Central memory CD8-positive, alpha-beta T cell (primary cell): Measurements from ENCODE around the gene ZNF664.
A peak's percentile ranks its signal among the peaks of the same experiment; 100 is the strongest.

Experiments used
- ATAC-seq: fragments of 150-1000 bp; cut with Tn5 transposase; replicated peaks from 2 replicates; pipeline ENCODE4 v1.10.0; 2022; ENCODE audit warnings: mild to moderate bottlenecking, moderate FRiP score, moderate number of reproducible peaks; ENCODE audit not compliant: poor library complexity, severe bottlenecking; ENCODE audit errors: extremely low read depth
- DNase-seq, 2 donors: peaks; one replicate each; pipeline ENCODE4 v3.0.0; 2021; ENCODE audit warnings: low spot score in 2 of 2
- H3K27ac Mint-ChIP-seq: one replicate; pipeline ENCODE4 v1.8.0; 2022; ENCODE audit warnings: low read depth, mild to moderate bottlenecking, moderate library complexity, mixed read lengths
- H3K27me3 Mint-ChIP-seq: one replicate; pipeline ENCODE4 v1.8.0; 2022; ENCODE audit warnings: mixed read lengths
- H3K36me3 Mint-ChIP-seq: one replicate; pipeline ENCODE4 v1.8.0; 2022; ENCODE audit warnings: mild to moderate bottlenecking, moderate library complexity, mixed read lengths; ENCODE audit not compliant: insufficient read depth
- H3K4me1 Mint-ChIP-seq: one replicate; pipeline ENCODE4 v1.8.0; 2022; ENCODE audit warnings: mixed read lengths
- H3K4me3 Mint-ChIP-seq: one replicate; pipeline ENCODE4 v1.8.0; 2022; ENCODE audit warnings: mild to moderate bottlenecking, moderate library complexity, mixed read lengths
- H3K9me3 Mint-ChIP-seq: one replicate; pipeline ENCODE4 v1.8.0; 2022; ENCODE audit warnings: mixed read lengths

ZNF664 gene

GRCh38 chr12:124004233-124004875, 31.3 kb downstream of the ZNF664 start:
- Mint-ChIP-seq H3K4me3 (no peak overlapping the region), H3K36me3 (peaks cover 4% of the 10 kb centered on the region), H3K27me3 (no peaks in the 10 kb centered on the region), H3K9me3 (no peaks in the 10 kb centered on the region), H3K4me1 (peaks cover 26% of the 10 kb centered on the region), H3K27ac (no peak overlapping the region)
- no peak for ATAC-seq
- DNase-seq = no peak

- H3K9me3 Mint-ChIP-seq = no peaks in the 10 kb centered on the region
- H3K36me3 Mint-ChIP-seq = peaks cover 10% of the 10 kb centered on the region
- H3K27ac Mint-ChIP-seq = peak overlapping the region; percentile 32
- peaks cover 31% of the 10 kb centered on the region for H3K4me1 Mint-ChIP-seq
- no peak for DNase-seq
- H3K27me3 Mint-ChIP-seq = no peaks in the 10 kb centered on the region
- H3K4me3 Mint-ChIP-seq = no peak overlapping the region
- ATAC-seq = no peak
Observed at GRCh38 chr12:124006085-124006845, 33.2 kb downstream of the ZNF664 start.

- H3K27me3 Mint-ChIP-seq = no peaks in the 10 kb centered on the region
- peaks cover 10% of the 10 kb centered on the region for H3K36me3 Mint-ChIP-seq
- H3K27ac Mint-ChIP-seq = peak overlapping the region; percentile 32
- H3K4me3 Mint-ChIP-seq = no peak overlapping the region
- H3K4me1 Mint-ChIP-seq = peaks cover 31% of the 10 kb centered on the region
- DNase-seq (no peak), ATAC-seq (no peak)
- H3K9me3 Mint-ChIP-seq = no peaks in the 10 kb centered on the region
Observed at GRCh38 chr12:124006846-124007713, 34.1 kb downstream of the ZNF664 start.

GRCh38 chr12:124007826-124008570, 35.0 kb downstream of the ZNF664 start:
- Mint-ChIP-seq H3K36me3 (peaks cover 19% of the 10 kb centered on the region), H3K4me1 (peaks cover 31% of the 10 kb centered on the region), H3K4me3 (no peak overlapping the region), H3K27ac (no peak overlapping the region), H3K27me3 (no peaks in the 10 kb centered on the region), H3K9me3 (no peaks in the 10 kb centered on the region)
- DNase-seq (no peak), ATAC-seq (no peak)

GRCh38 chr12:124008595-124008994, 35.6 kb downstream of the ZNF664 start:
- no peaks in the 10 kb centered on the region for H3K9me3 Mint-ChIP-seq
- ATAC-seq (no peak), DNase-seq (no peak)
- no peak overlapping the region for H3K4me3 Mint-ChIP-seq
- H3K4me1 Mint-ChIP-seq = peaks cover 31% of the 10 kb centered on the region
- peaks cover 21% of the 10 kb centered on the region for H3K36me3 Mint-ChIP-seq
- no peak overlapping the region for H3K27ac Mint-ChIP-seq
- H3K27me3 Mint-ChIP-seq = no peaks in the 10 kb centered on the region

GRCh38 chr12:124009781-124010180, 36.8 kb downstream of the ZNF664 start:
- ATAC-seq (no peak), DNase-seq (no peak)
- H3K36me3 Mint-ChIP-seq = peaks cover 22% of the 10 kb centered on the region
- H3K27ac Mint-ChIP-seq = no peak overlapping the region
- H3K27me3 Mint-ChIP-seq = no peaks in the 10 kb centered on the region
- H3K4me3 Mint-ChIP-seq = no peak overlapping the region
- peaks cover 31% of the 10 kb centered on the region for H3K4me1 Mint-ChIP-seq
- no peaks in the 10 kb centered on the region for H3K9me3 Mint-ChIP-seq

GRCh38 chr12:124010687-124011086, 37.7 kb downstream of the ZNF664 start:
- peaks cover 24% of the 10 kb centered on the region for H3K36me3 Mint-ChIP-seq
- H3K27me3 Mint-ChIP-seq = no peaks in the 10 kb centered on the region
- H3K4me3 Mint-ChIP-seq = no peak overlapping the region
- no peaks in the 10 kb centered on the region for H3K9me3 Mint-ChIP-seq
- ATAC-seq (no peak), DNase-seq (no peak)
- H3K27ac Mint-ChIP-seq = peak overlapping the region; percentile 42
- peaks cover 30% of the 10 kb centered on the region for H3K4me1 Mint-ChIP-seq

- Mint-ChIP-seq H3K36me3 (peaks cover 22% of the 10 kb centered on the region), H3K4me3 (no peak overlapping the region), H3K27ac (no peak overlapping the region), H3K4me1 (peaks cover 21% of the 10 kb centered on the region), H3K27me3 (no peaks in the 10 kb centered on the region), H3K9me3 (no peaks in the 10 kb centered on the region)
- ATAC-seq (no peak), DNase-seq (no peak)
Observed at GRCh38 chr12:124011435-124012115, 38.6 kb downstream of the ZNF664 start.

GRCh38 chr12:124013073-124013472, 40.1 kb downstream of the ZNF664 start:
- no peaks in the 10 kb centered on the region for H3K9me3 Mint-ChIP-seq
- ATAC-seq (no peak), DNase-seq (no peak)
- peaks cover 12% of the 10 kb centered on the region for H3K4me1 Mint-ChIP-seq
- H3K27me3 Mint-ChIP-seq = no peaks in the 10 kb centered on the region
- no peak overlapping the region for H3K27ac Mint-ChIP-seq
- peaks cover 22% of the 10 kb centered on the region for H3K36me3 Mint-ChIP-seq
- H3K4me3 Mint-ChIP-seq = no peak overlapping the region

- no peaks in the 10 kb centered on the region for H3K9me3 Mint-ChIP-seq
- no peak for DNase-seq
- no peak overlapping the region for H3K4me3 Mint-ChIP-seq
- peak overlapping the region; percentile 35 for H3K27ac Mint-ChIP-seq
- peaks cover under 1% of the 10 kb centered on the region for H3K4me1 Mint-ChIP-seq
- H3K27me3 Mint-ChIP-seq = no peaks in the 10 kb centered on the region
- peaks cover 21% of the 10 kb centered on the region for H3K36me3 Mint-ChIP-seq
- ATAC-seq = no peak
Observed at GRCh38 chr12:124015494-124016461, 42.8 kb downstream of the ZNF664 start.

GRCh38 chr12:124017064-124017463, 44.0 kb downstream of the ZNF664 start:
- DNase-seq (no peak), ATAC-seq (no peak)
- H3K9me3 Mint-ChIP-seq = no peaks in the 10 kb centered on the region
- H3K36me3 Mint-ChIP-seq = peaks cover 17% of the 10 kb centered on the region
- no peaks in the 10 kb centered on the region for H3K27me3 Mint-ChIP-seq
- no peak overlapping the region for H3K4me3 Mint-ChIP-seq
- no peaks in the 10 kb centered on the region for H3K4me1 Mint-ChIP-seq
- no peak overlapping the region for H3K27ac Mint-ChIP-seq
